ENCODE measurements around the gene KCNN1. TPM values are rescaled to one million over a fixed set of nuclear protein-coding genes. Genes with fewer than 3 reads are reported as not detected.

Gene KCNN1
- total and polyA plus RNA-seq, 2 of the 13 experiments (the other 11 are each of a cell fraction or from before 2014, with no cell fraction given), result 0.04 TPM; not detected in 1

DNA sequence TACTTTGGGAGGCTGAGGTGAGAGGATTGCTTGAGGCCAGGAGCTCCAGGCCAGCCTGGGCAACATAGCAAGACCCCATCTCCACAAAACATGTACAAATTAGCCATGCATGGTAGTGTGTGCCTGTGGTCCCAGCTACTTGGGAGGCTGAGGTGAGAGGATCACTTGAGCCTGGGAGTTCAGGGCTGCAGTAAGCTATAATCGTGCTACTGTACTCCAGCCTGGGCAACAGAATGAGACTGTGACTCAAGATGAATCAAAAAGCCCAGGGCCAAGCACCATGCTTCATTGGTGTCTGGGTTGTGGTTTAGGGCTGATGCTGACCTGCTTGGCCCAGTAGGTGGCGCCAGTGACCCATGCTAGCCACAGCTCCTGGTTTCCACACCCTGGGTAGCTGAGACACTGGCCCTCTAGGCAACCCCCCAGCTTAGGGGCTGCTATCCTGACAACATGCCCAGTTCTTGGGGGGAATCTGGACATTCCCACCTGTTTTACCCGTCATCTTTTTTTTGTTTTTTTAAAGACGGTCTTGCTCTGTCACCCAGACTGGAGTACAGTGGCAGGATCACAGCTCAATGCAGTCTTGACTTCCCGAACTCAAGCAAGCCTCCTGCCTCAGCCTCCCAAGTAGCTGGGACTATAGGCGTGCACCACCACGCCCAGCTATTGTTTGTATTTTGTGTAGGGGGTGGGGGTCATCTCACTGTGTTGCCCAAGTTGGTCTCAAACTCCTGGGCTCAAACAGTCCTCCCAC, 28.6 kb upstream of the KCNN1 start (continued):
- TF ChIP-seq, protein P1, sequence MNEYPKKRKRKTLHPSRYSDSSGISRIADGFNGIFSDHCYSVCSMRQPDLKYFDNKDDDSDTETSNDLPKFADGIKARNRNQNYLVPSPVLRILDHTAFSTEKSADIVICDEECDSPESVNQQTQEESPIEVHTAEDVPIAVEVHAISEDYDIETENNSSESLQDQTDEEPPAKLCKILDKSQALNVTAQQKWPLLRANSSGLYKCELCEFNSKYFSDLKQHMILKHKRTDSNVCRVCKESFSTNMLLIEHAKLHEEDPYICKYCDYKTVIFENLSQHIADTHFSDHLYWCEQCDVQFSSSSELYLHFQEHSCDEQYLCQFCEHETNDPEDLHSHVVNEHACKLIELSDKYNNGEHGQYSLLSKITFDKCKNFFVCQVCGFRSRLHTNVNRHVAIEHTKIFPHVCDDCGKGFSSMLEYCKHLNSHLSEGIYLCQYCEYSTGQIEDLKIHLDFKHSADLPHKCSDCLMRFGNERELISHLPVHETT (CRISPR knock-in tag; conservative IDR thresholded peaks at IDR 0.05), result no peak
- no peak for TF ChIP-seq ZNF850 (CRISPR knock-in tag; conservative IDR thresholded peaks at IDR 0.05)
- TF ChIP-seq RXRB (CRISPR knock-in tag; IDR thresholded peaks at IDR 0.05; ENCODE audit: borderline replicate concordance), result peak; percentile 27; the same call in 1 of the 2 replicates
- TF ChIP-seq, protein P2, sequence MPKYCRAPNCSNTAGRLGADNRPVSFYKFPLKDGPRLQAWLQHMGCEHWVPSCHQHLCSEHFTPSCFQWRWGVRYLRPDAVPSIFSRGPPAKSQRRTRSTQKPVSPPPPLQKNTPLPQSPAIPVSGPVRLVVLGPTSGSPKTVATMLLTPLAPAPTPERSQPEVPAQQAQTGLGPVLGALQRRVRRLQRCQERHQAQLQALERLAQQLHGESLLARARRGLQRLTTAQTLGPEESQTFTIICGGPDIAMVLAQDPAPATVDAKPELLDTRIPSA (CRISPR knock-in tag; IDR thresholded peaks at IDR 0.05; ENCODE audit: borderline replicate concordance), result no peak
- no peak for TF ChIP-seq PRPF4 (IDR thresholded peaks at IDR 0.05; ENCODE audit: low read depth, low read length, poor library complexity, severe bottlenecking)
- no peak for TF ChIP-seq EEA1 (CRISPR knock-in tag; IDR thresholded peaks at IDR 0.05; ENCODE audit: borderline replicate concordance)
- TF ChIP-seq, protein P3, sequence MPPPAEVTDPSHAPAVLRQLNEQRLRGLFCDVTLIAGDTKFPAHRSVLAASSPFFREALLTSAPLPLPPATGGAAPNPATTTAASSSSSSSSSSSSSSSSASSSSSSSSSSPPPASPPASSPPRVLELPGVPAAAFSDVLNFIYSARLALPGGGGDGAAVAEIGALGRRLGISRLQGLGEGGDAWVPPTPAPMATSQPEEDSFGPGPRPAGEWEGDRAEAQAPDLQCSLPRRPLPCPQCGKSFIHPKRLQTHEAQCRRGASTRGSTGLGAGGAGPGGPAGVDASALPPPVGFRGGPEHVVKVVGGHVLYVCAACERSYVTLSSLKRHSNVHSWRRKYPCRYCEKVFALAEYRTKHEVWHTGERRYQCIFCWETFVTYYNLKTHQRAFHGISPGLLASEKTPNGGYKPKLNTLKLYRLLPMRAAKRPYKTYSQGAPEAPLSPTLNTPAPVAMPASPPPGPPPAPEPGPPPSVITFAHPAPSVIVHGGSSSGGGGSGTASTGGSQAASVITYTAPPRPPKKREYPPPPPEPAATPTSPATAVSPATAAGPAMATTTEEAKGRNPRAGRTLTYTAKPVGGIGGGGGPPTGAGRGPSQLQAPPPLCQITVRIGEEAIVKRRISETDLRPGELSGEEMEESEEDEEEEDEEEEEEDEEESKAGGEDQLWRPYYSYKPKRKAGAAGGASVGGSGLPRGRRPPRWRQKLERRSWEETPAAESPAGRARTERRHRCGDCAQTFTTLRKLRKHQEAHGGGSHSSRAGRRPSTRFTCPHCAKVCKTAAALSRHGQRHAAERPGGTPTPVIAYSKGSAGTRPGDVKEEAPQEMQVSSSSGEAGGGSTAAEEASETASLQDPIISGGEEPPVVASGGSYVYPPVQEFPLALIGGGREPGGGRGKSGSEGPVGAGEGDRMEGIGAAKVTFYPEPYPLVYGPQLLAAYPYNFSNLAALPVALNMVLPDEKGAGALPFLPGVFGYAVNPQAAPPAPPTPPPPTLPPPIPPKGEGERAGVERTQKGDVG (CRISPR knock-in tag; IDR thresholded peaks at IDR 0.05; ENCODE audit: borderline replicate concordance), result no peak
- TF ChIP-seq SMC3 (IDR thresholded peaks at IDR 0.05; ENCODE audit: low read length), result peak; percentile 80
- TF ChIP-seq TCF12 (IDR thresholded peaks at IDR 0.05), result no peak
- no peak for TF ChIP-seq TCF12 (CRISPR knock-in tag; IDR thresholded peaks at IDR 0.05)
- no peak for TF ChIP-seq ZMAT5 (CRISPR knock-in tag; IDR thresholded peaks at IDR 0.05; ENCODE audit: borderline replicate concordance, low read depth)
- TF ChIP-seq PPARG (CRISPR knock-in tag; conservative IDR thresholded peaks at IDR 0.05), result no peak
- TF ChIP-seq SIX4 (CRISPR knock-in tag; IDR thresholded peaks at IDR 0.05), result no peak
- TF ChIP-seq KLF11 (CRISPR knock-in tag; IDR thresholded peaks at IDR 0.05), result no peak
- TF ChIP-seq, protein P4, sequence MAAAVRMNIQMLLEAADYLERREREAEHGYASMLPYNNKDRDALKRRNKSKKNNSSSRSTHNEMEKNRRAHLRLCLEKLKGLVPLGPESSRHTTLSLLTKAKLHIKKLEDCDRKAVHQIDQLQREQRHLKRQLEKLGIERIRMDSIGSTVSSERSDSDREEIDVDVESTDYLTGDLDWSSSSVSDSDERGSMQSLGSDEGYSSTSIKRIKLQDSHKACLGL (CRISPR knock-in tag; IDR thresholded peaks at IDR 0.05), result 0 out of 2 replicates have a peak, but pooled peaks have one; percentile 27
- no peak for TF ChIP-seq POLR2AphosphoS2 (IDR thresholded peaks at IDR 0.05; ENCODE audit: low read depth, low read length)
- no peak for TF ChIP-seq ZFP36L1 (CRISPR knock-in tag; IDR thresholded peaks at IDR 0.05)
- no peak for TF ChIP-seq ZNF207 (IDR thresholded peaks at IDR 0.05; ENCODE audit: borderline replicate concordance)
- TF ChIP-seq KAT2B (IDR thresholded peaks at IDR 0.05; ENCODE audit: borderline replicate concordance, low read depth, low read length), result no peak
